ENCODE data around the gene FAM25G.

DNA sequence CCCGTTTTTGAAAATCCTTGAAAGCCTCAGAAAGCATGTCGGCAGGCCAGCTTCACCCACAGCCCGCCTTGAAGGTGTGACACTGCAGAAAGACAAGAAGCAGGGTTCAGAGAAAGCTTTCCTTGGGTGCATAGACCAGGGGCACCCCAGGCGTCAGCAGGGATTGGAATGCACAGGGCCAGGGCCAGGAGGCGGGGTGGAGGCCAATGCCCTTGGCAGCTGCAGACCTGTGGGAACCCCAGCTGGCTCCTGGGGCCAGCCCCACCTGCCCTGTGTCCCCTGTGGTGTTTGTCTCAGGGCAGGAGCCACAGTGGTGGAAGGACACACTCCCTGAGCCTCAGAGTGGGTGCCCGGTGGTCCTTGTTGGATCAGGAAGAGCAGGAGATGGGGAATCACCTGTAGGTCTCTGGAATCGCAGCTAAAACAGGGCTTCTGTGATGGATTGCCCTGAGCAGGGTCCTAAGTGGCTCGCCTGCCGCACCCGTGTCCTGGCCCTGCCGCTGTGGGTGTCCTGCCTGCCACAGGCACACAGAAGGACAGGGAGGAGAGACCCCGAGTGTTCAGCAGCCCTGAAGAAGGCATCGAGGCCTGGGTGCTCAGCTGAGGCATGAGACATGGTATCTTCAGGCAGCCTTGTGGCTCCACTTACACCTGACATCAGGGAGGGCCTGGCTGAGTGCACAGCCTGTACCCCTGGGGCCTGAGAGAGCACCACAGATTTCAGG is 40.1 kb downstream of the FAM25G start:
- TF ChIP-seq POLR2AphosphoS5 (IDR thresholded peaks at IDR 0.05), result no peak
- TF ChIP-seq, protein P1, sequence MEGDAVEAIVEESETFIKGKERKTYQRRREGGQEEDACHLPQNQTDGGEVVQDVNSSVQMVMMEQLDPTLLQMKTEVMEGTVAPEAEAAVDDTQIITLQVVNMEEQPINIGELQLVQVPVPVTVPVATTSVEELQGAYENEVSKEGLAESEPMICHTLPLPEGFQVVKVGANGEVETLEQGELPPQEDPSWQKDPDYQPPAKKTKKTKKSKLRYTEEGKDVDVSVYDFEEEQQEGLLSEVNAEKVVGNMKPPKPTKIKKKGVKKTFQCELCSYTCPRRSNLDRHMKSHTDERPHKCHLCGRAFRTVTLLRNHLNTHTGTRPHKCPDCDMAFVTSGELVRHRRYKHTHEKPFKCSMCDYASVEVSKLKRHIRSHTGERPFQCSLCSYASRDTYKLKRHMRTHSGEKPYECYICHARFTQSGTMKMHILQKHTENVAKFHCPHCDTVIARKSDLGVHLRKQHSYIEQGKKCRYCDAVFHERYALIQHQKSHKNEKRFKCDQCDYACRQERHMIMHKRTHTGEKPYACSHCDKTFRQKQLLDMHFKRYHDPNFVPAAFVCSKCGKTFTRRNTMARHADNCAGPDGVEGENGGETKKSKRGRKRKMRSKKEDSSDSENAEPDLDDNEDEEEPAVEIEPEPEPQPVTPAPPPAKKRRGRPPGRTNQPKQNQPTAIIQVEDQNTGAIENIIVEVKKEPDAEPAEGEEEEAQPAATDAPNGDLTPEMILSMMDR (IDR thresholded peaks at IDR 0.05), result no peak

Measured in prostate gland (tissue), 2 donors.